ENCODE data around the gene PTGES2.

The PTGES2 gene

DNA sequence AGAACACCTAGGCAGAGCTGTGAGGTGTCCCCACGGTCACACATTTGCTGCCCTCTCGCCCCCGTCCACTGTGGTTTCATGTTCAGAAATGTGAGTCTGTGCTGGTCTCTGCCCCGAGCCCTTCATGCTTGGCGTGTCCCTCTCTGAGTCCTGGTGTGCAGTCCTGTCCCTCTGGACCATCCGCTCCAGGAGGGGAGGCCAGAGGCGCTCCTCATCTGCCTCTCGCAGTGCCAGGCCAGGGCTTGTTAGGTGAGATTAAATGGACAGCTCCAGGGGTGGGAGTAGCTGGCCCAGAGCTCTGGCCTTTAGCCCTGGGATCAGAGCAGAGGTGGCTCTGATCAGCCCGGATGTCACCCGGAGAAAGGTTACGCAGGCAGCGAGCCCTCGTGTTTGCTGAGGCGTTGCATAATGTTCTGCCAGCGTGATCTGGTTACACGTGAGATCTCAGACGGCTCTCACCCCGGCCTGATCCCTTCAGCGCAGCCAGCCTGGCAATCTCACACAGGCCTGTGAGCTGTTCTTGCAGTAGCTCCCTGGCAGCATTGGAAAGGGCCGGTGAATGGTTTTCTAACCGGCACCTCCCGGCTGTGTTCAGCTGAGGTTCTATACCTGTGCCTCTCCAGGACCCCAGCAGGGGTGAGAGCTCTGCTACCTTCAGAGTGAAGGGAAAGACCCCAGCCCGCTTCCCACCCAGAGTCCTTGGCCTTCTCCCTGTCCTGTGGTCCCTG lies 24.5 kb downstream of the PTGES2 start:
- DNase-seq, result no peak

GRCh38 chr9:128102196-128102595 lies 25.3 kb downstream of the PTGES2 start:
- DNase-seq, result no peak

DNA sequence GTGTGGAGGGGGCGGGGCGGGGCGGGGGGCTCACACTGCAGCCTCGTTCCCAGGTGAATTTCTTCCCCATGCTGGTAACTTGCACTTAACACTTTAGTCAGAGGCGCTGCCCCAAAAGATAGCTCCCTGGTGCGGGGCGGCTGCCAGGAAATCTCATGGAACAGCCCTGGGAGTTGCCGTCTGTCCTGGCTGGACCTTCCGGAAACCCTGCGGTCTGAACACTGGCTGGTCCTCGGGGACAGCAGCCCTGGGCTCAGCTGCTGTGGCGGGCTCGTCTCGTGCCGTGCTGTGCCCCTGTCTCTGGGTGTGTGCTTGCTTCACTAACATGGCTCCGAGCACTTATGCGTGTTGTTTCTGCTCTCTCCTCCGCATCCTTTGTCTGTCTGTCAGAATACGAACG lies 25.8 kb downstream of the PTGES2 start:
- DNase-seq, result no peak

GRCh38 chr9:128101231-128101661 lies 26.3 kb downstream of the PTGES2 start:
- DNase-seq, result no peak

- DNase-seq, result no peak
These were observed 26.9 kb downstream of the PTGES2 start for GRCh38 chr9:128100581-128100980.

GRCh38 chr9:128099932-128100491 lies 27.5 kb downstream of the PTGES2 start:
- no peak for DNase-seq

DNA sequence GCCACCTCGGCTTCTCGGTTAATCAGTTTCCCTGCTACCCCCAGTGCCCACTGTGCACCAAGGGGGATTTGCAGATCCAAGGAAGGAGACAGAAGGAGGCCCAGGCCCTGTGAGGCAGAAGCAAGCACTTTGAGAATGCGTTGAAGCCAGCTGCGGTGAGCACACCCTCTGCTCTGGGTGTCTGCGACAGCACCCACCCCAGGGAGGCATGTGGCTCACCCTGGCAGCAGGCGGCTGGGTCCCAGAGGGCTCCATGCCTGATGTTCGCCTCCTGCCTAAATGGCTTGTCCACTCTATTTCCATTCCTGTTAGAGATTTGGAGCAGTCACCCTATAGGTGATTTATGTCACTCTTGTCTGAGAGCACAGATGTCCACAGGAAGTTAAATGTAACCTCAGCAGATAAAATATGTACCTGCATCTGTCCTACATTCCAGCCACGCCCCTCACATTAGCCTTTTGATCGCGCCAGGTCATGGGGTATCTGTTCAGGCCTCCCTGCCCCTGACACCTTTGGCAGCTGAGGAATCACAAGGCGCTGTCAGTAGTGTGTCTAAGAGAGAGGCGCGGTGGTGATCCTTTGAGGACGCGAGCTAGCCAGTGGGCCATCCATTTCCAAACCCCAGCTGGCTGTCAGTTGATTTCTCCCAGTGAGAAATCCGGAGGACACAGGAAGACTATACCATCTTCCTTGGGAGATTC lies 28.1 kb downstream of the PTGES2 start:
- no peak for DNase-seq

DNA sequence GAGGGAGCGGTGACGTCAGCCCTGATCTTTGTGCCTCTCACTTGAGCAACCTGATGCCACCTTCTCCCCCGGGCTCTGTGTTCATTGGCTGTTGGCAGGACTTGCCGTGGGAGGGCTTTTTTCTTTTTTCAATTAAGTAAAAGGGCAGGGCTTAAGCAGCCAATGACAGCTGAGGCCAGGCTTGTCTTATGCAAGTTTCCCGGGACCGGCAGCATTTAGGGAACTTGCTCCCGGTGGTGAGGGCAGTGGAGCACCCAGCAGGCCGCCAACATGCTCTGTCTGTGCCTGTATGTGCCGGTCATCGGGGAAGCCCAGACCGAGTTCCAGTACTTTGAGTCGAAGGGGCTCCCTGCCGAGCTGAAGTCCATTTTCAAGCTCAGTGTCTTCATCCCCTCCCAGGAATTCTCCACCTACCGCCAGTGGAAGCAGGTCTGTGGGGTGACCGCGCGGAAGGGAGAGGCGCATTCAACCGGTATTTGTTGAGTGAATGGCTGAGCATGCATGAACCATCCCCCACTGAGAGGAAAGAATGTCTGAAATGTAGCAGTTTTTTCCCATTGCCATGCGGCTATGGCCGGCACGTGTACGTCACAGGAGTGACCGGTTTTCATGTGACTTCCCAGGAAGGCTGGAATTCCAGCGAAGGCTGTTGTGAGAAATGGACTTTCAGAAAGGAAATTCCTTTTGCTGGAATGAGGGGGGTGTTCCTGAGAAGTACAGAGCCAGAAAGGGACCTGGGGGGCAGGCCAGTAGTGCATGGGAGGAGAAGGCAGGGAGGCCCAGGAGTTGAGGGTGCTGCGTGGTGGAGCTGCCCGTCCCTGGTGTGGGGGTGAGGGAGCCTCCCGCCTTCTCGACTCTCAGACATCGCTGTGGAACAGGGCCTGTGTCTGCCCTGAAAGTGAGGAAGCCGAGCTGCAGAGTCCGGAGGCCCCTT lies 29.0 kb downstream of the PTGES2 start:
- peak; percentile 62 to 69 for DNase-seq

- DNase-seq, result no peak
These were observed 29.8 kb downstream of the PTGES2 start for GRCh38 chr9:128097543-128098296.

DNA sequence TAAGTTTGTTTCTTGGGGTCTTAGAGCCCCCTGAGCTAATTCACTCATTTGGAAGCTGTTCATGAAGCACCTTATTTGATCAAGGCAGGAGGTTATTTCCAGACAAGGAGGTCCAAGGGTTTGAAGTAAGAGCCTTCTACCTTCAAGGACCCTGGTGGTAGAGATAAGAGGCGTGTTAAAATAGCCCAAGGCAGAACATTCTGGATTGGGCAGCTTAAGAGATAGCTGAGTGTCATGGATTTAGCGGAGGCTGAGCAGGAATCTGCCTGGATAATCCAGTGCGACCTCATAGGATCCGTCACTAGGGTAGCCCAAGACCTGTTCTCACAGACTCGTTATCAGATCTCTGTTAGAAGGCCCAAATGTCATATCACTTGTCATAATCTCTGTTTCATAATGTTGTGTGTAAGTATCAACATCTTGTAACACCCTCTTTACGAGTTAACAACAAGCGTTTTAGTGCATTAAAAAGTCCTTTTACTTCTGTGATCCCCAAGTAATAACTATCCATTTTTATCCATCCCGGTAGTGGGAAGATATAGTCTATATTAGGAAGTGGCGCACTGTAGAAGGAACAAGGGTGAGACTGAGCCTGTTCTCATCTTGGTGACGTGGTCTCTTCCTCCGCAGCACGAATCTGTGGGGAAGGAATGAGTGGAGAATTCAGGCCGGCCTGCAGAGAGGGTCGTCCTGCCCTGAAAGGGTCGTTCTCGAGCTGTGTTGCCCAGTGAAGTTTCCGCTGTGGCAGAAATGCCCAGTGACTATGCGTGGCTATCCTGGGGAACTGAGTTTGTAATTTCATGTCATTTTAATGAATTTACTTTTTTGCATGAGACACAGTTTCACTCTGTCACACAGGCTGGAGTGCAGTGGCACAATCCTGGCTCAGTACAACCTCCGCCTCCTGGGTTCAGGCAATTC lies 30.7 kb downstream of the PTGES2 start:
- DNase-seq, result no peak

DNA sequence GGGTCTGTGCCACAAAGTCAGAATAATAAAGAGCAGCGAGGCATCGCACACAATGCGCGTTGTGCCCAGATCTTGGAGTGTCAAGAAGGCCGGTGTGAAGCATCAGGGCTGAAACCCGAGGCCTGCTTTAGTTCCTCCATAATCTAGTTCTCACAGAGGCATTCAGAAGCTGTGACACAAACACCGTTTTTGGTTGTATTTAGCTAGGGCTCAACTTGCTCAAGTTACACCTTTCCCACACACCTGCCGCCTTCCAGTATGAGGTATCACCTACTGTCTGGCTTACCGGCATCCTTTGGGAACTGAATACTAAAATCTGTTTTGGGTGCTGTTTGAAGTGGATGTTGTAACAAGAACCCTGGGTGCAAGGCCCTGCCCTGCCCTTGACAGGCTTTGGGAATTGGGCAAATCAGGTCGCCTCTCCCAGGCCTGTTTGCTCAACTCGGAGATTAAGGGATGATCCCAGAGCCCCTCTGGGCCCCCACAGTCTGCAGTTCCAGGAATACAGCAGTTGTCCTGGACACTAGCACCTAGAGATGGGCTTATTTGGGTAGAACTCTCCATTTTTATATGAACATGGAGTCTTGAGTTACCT lies 32.5 kb downstream of the PTGES2 start:
- DNase-seq, result no peak

DNA sequence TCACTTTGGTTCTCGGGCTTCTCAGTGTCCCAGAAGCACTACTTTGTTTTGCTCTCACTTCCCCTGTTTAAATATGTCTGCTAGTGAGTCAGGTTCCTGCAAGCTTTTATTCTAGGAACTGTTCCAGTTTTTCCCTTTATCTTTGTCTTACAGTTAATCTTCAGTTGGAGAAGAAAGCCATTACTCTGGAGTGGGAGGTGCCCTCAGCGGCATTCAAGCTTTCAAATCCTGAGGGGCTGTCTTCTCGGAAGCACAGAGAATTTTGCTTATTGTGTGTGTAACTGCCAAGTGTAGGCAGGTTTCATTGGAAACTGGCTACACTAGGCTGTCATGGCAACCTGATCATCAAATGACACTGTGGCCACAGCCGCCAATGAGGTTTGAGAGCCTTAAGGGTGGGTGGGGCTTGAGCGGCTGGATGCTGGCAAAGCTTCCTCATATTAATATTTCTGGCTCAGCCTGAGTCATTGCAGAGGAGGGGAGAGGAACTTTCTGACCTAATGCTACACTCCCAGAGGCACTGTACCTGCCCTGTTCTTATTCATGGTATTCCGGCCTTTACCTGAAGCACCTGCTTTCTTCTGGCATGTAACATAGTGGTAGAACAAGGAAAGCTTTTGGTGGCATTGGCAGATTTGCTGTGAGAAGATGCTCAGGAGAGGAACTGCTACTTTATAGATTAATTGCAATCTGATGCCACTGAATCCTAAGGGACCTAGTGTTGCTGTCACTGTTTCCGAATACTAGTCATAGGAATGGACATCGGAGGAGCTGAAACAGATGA lies 33.2 kb downstream of the PTGES2 start:
- peak; percentile 85 for DNase-seq

DNA sequence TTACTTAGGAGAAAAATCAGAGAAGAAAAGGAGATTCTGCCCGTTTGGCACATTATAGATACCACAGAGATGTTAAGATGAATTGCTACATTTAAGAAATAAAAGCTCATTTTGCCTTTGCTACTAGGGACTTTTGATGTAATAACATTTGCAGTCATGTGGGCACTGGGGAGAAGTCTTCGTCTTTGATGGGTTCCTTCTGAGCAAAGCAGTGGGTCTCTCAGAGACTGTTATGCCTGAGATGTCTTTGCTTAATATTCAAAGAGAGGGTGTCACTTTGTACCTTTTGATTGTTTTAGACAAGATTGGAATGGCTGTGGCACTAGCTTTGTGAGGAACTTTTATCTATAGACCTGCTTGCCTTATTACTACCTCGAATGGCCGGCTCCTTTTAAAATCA lies 34.5 kb downstream of the PTGES2 start:
- no peak for DNase-seq

DNA sequence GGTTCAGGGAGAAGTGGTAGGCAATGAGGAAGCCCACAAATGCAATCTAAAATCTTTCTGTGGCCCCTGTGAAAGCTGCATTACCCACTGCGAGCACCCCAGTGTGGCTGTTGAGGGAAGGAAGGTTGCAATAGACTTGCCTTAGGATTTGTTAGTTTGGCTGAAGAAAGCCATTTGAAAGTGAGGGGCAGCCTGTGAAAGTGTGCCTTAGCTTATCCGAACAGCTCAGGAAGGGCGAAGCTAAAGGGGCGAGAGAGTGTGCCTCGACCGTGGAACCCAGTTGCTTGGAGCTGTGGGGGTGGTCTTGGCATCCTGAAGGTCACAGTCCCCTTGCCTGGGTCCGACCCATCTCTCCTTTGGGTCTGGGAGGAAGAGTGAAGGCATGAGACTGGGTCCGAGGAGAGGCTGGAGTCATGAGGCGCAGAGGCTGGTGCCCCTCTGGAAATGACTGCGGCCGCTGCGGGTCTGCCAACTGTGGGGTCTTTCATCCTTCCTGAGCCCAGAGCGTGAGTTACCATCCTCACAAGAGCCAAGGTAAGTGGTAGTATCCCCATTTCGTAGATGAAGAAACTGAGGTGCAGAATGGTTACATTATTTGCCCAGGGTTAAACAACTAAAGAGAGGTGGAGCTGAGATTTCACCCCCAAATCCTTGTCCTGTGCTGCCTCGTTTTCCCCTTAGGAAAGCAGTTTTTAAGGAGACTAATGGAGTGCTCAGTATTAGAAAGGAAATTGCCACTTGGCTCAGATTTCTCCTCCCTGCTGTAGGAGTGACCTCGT lies 35.1 kb downstream of the PTGES2 start:
- no peak for DNase-seq

GRCh38 chr9:128091571-128091970 lies 36.0 kb downstream of the PTGES2 start:
- DNase-seq, result no peak

- DNase-seq, result no peak
These were observed 36.4 kb downstream of the PTGES2 start for GRCh38 chr9:128091144-128091543.

- no peak for DNase-seq
These were observed 38.2 kb downstream of the PTGES2 start for GRCh38 chr9:128089299-128089698.

DNA sequence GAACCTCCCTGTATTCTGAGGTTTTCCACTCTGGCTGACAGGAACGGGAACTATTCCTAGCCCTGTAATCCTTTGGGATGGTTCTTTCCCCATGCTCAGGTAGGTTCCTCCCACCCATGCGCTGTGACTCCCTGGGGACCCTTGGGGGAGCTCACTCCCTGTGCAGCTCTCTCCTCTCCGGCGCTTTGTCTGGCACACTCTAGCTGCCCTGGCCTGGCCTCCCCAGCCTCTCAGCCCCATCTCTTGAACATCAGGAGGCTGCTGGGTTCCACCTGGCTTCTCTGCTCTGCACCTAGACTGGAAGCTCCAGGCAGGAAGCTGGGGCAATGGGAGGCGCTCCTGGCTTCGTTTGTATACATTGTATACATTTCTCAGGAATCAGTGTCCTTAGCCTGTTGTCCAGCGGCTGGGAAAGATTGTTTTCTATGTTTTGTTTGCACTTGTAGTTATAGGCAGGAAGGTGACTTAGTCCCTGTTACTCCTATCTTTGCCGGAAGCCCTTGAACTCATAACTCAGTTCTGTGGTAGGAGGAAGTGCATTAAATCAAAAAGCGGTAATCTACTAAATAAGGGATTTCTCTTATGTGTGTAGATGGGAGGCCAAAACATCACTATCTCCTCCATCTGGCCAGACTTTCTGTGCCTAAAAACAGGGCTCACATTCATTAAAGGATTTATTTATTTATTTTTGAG lies 39.1 kb downstream of the PTGES2 start:
- DNase-seq, result no peak

All from stimulated activated CD4-positive, alpha-beta T cell treated with anti-CD3 and anti-CD28 coated beads, Interleukin-2, amount 100 ng/mL, for 24 hours (primary cell).